HG03521 (cell line): ENCODE results near the gene ESR1.
A peak's percentile ranks its signal among the peaks of the same experiment; 100 is the strongest.

Experiments
- ATAC-seq: cut with Tn5 transposase; IDR thresholded peaks from one replicate; pipeline ENCODE4 v1.9.1; 2021; ENCODE audit warnings: mild to moderate bottlenecking, moderate library complexity; ENCODE audit not compliant: unreplicated experiment

Gene ESR1

GRCh38 chr6:152166897-152167296 is 359.4 kb downstream of the ESR1 start:
- ATAC-seq: no peak

- no peak for ATAC-seq
These were observed 360.4 kb downstream of the ESR1 start for GRCh38 chr6:152167641-152168603.

GRCh38 chr6:152170313-152170701 is 362.8 kb downstream of the ESR1 start:
- ATAC-seq: no peak

GRCh38 chr6:152170702-152171667 is 363.5 kb downstream of the ESR1 start:
- ATAC-seq: peak; percentile 97

- no peak for ATAC-seq
These were observed 365.8 kb downstream of the ESR1 start for GRCh38 chr6:152173321-152173720.

GRCh38 chr6:152173957-152174356 is 366.5 kb downstream of the ESR1 start:
- no peak for ATAC-seq

GRCh38 chr6:152176268-152176667 is 368.8 kb downstream of the ESR1 start:
- ATAC-seq: no peak
